Gastrocnemius medialis (tissue), 4 donors: ENCODE results near the gene EEF1A2. TPM values are rescaled to one million over a fixed set of nuclear protein-coding genes. Genes with fewer than 3 reads are reported as not detected.

Source experiments
- ATAC-seq, 2 donors: fragments of 150-250 bp; one replicate each; pipeline ENCODE4 v1.9.1; 2016
- DNase-seq, 2 donors: peaks; one replicate each; pipeline ENCODE4 v3.0.0-alpha.2; 2019
- H3K27ac ChIP-seq, 4 donors: fragments of 200-600 bp; sonication (generic); 1 replicate in 1 of 4; 2 replicates in 3 of 4; pipeline ENCODE4 v1.5.1; 2016 to 2018; ENCODE audit warnings: mild to moderate bottlenecking in 2 of 4, moderate library complexity in 1 of 4
- H3K27me3 ChIP-seq, 3 donors: fragments of 200-600 bp; sonication (generic) in 2 of 3; 1 replicate in 1 of 3; 2 replicates in 2 of 3; pipeline versions ENCODE4 v1.5.1 to v1.6.0; 2016 to 2019; ENCODE audit warnings: mild to moderate bottlenecking in 1 of 3, moderate library complexity in 1 of 3
- H3K36me3 ChIP-seq, 2 donors: fragments of 200-600 bp; sonication (generic) in 1 of 2; one replicate each; pipeline ENCODE4 v1.5.1; 2017 to 2018
- H3K4me1 ChIP-seq, 2 donors: fragments of 200-600 bp; sonication (generic) in 1 of 2; one replicate each; pipeline ENCODE4 v1.5.1; 2016 to 2017; ENCODE audit warnings: mild to moderate bottlenecking in 2 of 2
- H3K4me3 ChIP-seq, 4 donors: fragments of 200-600 bp; sonication (generic) in 3 of 4; 1 replicate in 1 of 4; 2 replicates in 3 of 4; pipeline ENCODE4 v1.5.1; 2016 to 2019; ENCODE audit warnings: mild to moderate bottlenecking in 2 of 4
- H3K9me3 ChIP-seq, 3 donors: fragments of 200-600 bp; sonication (generic) in 2 of 3; 1 replicate in 1 of 3; 2 replicates in 2 of 3; pipeline ENCODE4 v1.5.1; 2016 to 2019
- CTCF ChIP-seq, 5 experiments: fragments of 450-650 bp in 3 of 5; fragments of 200-600 bp in 2 of 5; sonication (generic) in 2 of 5; IDR thresholded peaks in 4 of 5; conservative IDR thresholded peaks in 1 of 5; 1 replicate in 4 of 5; 2 replicates in 1 of 5; pipeline ENCODE4 v1.5.1; 2016 to 2019; ENCODE audit warnings: antibody characterized with exemption in 5 of 5, mild to moderate bottlenecking in 3 of 5, moderate library complexity in 3 of 5
- POLR2A ChIP-seq, 2 donors: fragments of 450-650 bp; IDR thresholded peaks; one replicate each; pipeline ENCODE4 v1.6.1; 2017; ENCODE audit warnings: antibody characterized with exemption in 2 of 2, mild to moderate bottlenecking in 2 of 2, moderate library complexity in 2 of 2
- in situ Hi-C, 4 donors: fragments of 200-750 bp; cut with MboI; loops; one replicate each; pipeline versions ENCODE4 v1.15.0 to v1.8.0; 2017; ENCODE audit warnings: low sequenced_read_pairs in 4 of 4
- intact Hi-C: fragments of 100-400 bp; cut with DNase I; formaldehyde crosslinking; loops from one replicate; pipeline ENCODE4 v1.15.1; 2023; ENCODE audit warnings: low total_unique reads
- total RNA-seq, 4 donors: library from RNA; depleted of rRNA; stranded (reverse); fragments of >200 nt; gene quantifications; one replicate each; pipeline versions ENCODE4 v1.1.0 to v1.2.3, GENCODE V29; 2016

The EEF1A2 gene
- total RNA-seq, 4 donors from 2014 or later, result 1,736 to 2,603 (median 2,395) TPM

- Histone ChIP-seq H3K9me3 (no peaks in the 10 kb centered on the region), H3K27me3 (peaks cover 16 to 24% (median 24%) of the 10 kb centered on the region in 3 donors), H3K36me3 (no peaks in the 10 kb centered on the region), H3K27ac (no peak overlapping the region), H3K4me3 (no peak overlapping the region), H3K4me1 (no peaks in the 10 kb centered on the region)
- in situ Hi-C loops (loop anchor here in 1 of 4 donors (25.0 kb wide), 1 partner anchor 94 kb away; the partner anchor contains the start of gene GMEB2), intact Hi-C loops (no loop called here)
- TF ChIP-seq CTCF (IDR thresholded peaks at IDR 0.05 in 4 of 5, conservative IDR thresholded peaks at IDR 0.05 in 1 of 5) (no peak), POLR2A (IDR thresholded peaks at IDR 0.05) (no peak)
- no peak for ATAC-seq
- DNase-seq, result no peak
These were observed 44.9 kb upstream of the EEF1A2 start for GRCh38 chr20:63543733-63544132.

GRCh38 chr20:63543131-63543530 is 44.2 kb upstream of the EEF1A2 start:
- no peak for DNase-seq
- peaks cover 0 to 2% of the 10 kb centered on the region in 2 donors for H3K4me1 ChIP-seq
- peaks cover 10 to 18% (median 18%) of the 10 kb centered on the region in 3 donors for H3K27me3 ChIP-seq
- no peak for TF ChIP-seq CTCF (IDR thresholded peaks at IDR 0.05 in 4 of 5, conservative IDR thresholded peaks at IDR 0.05 in 1 of 5)
- TF ChIP-seq POLR2A (IDR thresholded peaks at IDR 0.05), result no peak
- in situ Hi-C loops (loop anchor here in 1 of 4 donors (25.0 kb wide), 1 partner anchor 94 kb away; the partner anchor contains the start of gene GMEB2), intact Hi-C loops (no loop called here)
- H3K36me3 ChIP-seq, result no peaks in the 10 kb centered on the region
- no peak for ATAC-seq
- H3K9me3 ChIP-seq, result no peaks in the 10 kb centered on the region
- H3K27ac ChIP-seq, result no peak overlapping the region
- H3K4me3 ChIP-seq, result no peak overlapping the region

DNA sequence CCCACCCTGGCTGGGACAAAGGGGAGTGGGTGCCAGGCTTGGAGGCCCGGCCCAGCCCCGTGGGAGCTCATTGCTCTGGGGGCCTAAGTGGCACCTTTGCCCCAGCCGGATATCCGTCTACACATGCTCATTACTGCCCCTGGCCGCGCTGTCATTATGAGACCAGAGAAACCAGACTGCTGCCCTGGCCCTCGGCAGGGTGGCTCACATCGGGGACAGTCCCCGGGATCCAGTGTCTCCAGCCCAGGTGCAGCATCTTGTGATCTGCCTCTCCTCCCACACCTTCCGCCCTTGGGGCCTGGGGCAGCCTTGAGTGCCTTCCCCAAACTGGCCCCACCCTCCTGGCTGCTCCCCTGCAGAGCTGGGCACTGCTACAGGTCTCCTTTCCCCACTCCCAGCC is 43.8 kb upstream of the EEF1A2 start:
- DNase-seq, result no peak
- TF ChIP-seq CTCF (IDR thresholded peaks at IDR 0.05 in 4 of 5, conservative IDR thresholded peaks at IDR 0.05 in 1 of 5), result no peak
- TF ChIP-seq POLR2A (IDR thresholded peaks at IDR 0.05), result no peak
- H3K27ac ChIP-seq, result no peak overlapping the region
- H3K4me1 ChIP-seq, result peaks cover 0 to 4% of the 10 kb centered on the region in 2 donors
- no peaks in the 10 kb centered on the region for H3K36me3 ChIP-seq
- H3K4me3 ChIP-seq, result no peak overlapping the region
- H3K9me3 ChIP-seq, result no peaks in the 10 kb centered on the region
- no peak for ATAC-seq
- in situ Hi-C loops (loop anchor here in 1 of 4 donors (25.0 kb wide), 1 partner anchor 95 kb away; the partner anchor contains the start of gene GMEB2), intact Hi-C loops (no loop called here)
- H3K27me3 ChIP-seq, result peaks cover 6 to 15% (median 13%) of the 10 kb centered on the region in 3 donors

DNA sequence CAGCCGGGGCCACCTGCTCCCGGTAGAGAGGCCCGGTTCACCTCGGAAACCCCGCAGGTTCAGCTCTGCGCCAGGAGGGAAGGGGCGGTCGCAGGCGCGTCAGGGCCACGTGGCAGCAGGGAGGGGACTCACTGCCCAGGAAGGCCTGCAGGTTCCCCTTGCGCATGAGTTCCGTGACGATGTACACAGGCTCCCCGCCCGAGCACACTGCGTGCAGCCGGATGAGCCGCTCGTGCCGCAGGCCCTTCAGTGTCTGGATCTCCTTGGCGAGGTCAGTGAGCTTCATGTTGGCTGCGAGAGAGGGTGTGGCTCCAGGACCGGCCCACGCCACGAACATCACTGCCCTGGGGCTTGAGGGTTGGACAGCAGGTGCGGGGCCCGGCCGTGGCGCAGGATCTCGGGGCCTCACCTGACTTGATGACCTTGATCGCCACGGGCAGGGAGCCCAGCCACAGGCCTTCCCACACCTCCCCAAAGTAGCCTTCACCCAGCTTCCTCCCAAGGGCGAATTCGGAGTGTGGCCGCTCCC is 43.2 kb upstream of the EEF1A2 start:
- no peak overlapping the region for H3K4me3 ChIP-seq
- peaks cover 6 to 10% (median 9%) of the 10 kb centered on the region in 3 donors for H3K27me3 ChIP-seq
- DNase-seq (no peak), ATAC-seq (no peak)
- in situ Hi-C loops, result loop anchor here in 1 of 4 donors (25.0 kb wide), 1 partner anchor 95 kb away; the partner anchor contains the start of gene GMEB2
- H3K4me1 ChIP-seq, result peaks cover 0 to 4% of the 10 kb centered on the region in 2 donors
- H3K36me3 ChIP-seq, result no peaks in the 10 kb centered on the region
- TF ChIP-seq CTCF (IDR thresholded peaks at IDR 0.05 in 4 of 5, conservative IDR thresholded peaks at IDR 0.05 in 1 of 5), result no peak
- intact Hi-C loops, result no loop called here
- no peaks in the 10 kb centered on the region for H3K9me3 ChIP-seq
- H3K27ac ChIP-seq, result no peak overlapping the region
